HG03565 (cell line): ENCODE data around the gene SPATC1L.
"Not testable (repeated sequence)": the region's sequence is repeated elsewhere in the genome, so short reads cannot be mapped to it uniquely, and the experiment has no call there.

Source experiments
- ATAC-seq: cut with Tn5 transposase; IDR thresholded peaks from one replicate; pipeline ENCODE4 v1.9.1; 2021; ENCODE audit warnings: mild to moderate bottlenecking, moderate library complexity; ENCODE audit not compliant: unreplicated experiment

The SPATC1L gene

GRCh38 chr21:46200877-46201803 is 16.9 kb upstream of the SPATC1L start:
- not testable (repeated sequence) for ATAC-seq

- ATAC-seq, result no peak
Measured at GRCh38 chr21:46199436-46200373, 15.4 kb upstream of the SPATC1L start.

GRCh38 chr21:46196733-46197132 is 12.5 kb upstream of the SPATC1L start:
- ATAC-seq, result no peak

- no peak for ATAC-seq
Measured at GRCh38 chr21:46195595-46196195, 11.4 kb upstream of the SPATC1L start.

- no peak for ATAC-seq
Measured at GRCh38 chr21:46194374-46195334, 10.4 kb upstream of the SPATC1L start.

- no peak for ATAC-seq
Measured at GRCh38 chr21:46193829-46194373, 9.6 kb upstream of the SPATC1L start.

- ATAC-seq, result no peak
Measured at GRCh38 chr21:46191686-46192575, 7.7 kb upstream of the SPATC1L start.

GRCh38 chr21:46191257-46191685 is 7.0 kb upstream of the SPATC1L start:
- no peak for ATAC-seq

GRCh38 chr21:46190491-46191131 is 6.4 kb upstream of the SPATC1L start:
- ATAC-seq, result no peak

GRCh38 chr21:46189959-46190490 is 5.8 kb upstream of the SPATC1L start:
- ATAC-seq, result no peak

GRCh38 chr21:46189213-46189958 is 5.1 kb upstream of the SPATC1L start:
- no peak for ATAC-seq

- ATAC-seq, result no peak
Measured at GRCh38 chr21:46188226-46189212, 4.3 kb upstream of the SPATC1L start.

GRCh38 chr21:46187814-46188213 is 3.6 kb upstream of the SPATC1L start:
- no peak for ATAC-seq

- no peak for ATAC-seq
Measured at GRCh38 chr21:46187261-46187660, 3.0 kb upstream of the SPATC1L start.

- ATAC-seq, result no peak
Measured at GRCh38 chr21:46185716-46186115, 1.5 kb upstream of the SPATC1L start.
